ENCODE data around the gene FYB2.
"Not testable (repeated sequence)": the region's sequence is repeated elsewhere in the genome, so short reads cannot be mapped to it uniquely, and the experiment has no call there.

- not testable (repeated sequence) for TF ChIP-seq CTCF (IDR thresholded peaks at IDR 0.05 in 2 of 3, conservative IDR thresholded peaks at IDR 0.05 in 1 of 3; ENCODE audit: borderline replicate concordance in 1 of 3, insufficient read depth in 1 of 3, low read depth in 2 of 3, low read length in 2 of 3); EZH2 (IDR thresholded peaks at IDR 0.05); REST (IDR thresholded peaks at IDR 0.05; ENCODE audit: low read depth); ZFX (IDR thresholded peaks at IDR 0.05); YY1 (IDR thresholded peaks at IDR 0.05; ENCODE audit: extremely low read depth, insufficient replicate concordance, low read depth, low read length); POLR2A (IDR thresholded peaks at IDR 0.05; ENCODE audit: borderline replicate concordance, extremely low read depth, insufficient read depth, insufficient read length); SP1 (IDR thresholded peaks at IDR 0.05; ENCODE audit: low read depth); ATF3 (IDR thresholded peaks at IDR 0.05); TCF7L2 (IDR thresholded peaks at IDR 0.05; ENCODE audit: borderline replicate concordance, extremely low read depth, insufficient read depth, insufficient read length); MAX (IDR thresholded peaks at IDR 0.05); POLR2AphosphoS5 (IDR thresholded peaks at IDR 0.05; ENCODE audit: low read depth, low read length); CEBPB (IDR thresholded peaks at IDR 0.05; ENCODE audit: low read depth)
Measured at GRCh38 chr1:56774732-56775131, 44.5 kb downstream of the FYB2 start.
